Loucy (cell line): ENCODE data around the gene AGPAT3.

Source experiments
- H2AFZ ChIP-seq: fragments of 200-600 bp; sonication (generic); 2 replicates; pipeline ENCODE4 v1.6.0; 2016; ENCODE audit warnings: antibody characterized with exemption, mild to moderate bottlenecking, low read length, moderate library complexity
- H3F3A ChIP-seq: fragments of 200-600 bp; 2 replicates; pipeline ENCODE4 v1.6.0; 2016; ENCODE audit warnings: antibody characterized with exemption, low read depth, mild to moderate bottlenecking
- H3K27me3 ChIP-seq: fragments of 200-600 bp; sonication (generic); 2 replicates; pipeline ENCODE4 v1.6.1; 2014; ENCODE audit warnings: low read length, mild to moderate bottlenecking; ENCODE audit not compliant: insufficient read depth, poor library complexity, severe bottlenecking
- H3K36me3 ChIP-seq: fragments of 200-600 bp; sonication (generic); 2 replicates; pipeline ENCODE4 v1.6.1; 2016; ENCODE audit warnings: low read length; ENCODE audit not compliant: insufficient read depth
- H3K4me1 ChIP-seq: fragments of 200-600 bp; sonication (generic); 2 replicates; pipeline ENCODE4 v1.5.1; 2014; ENCODE audit warnings: low read length, mild to moderate bottlenecking; ENCODE audit not compliant: insufficient read depth, poor library complexity, severe bottlenecking
- H3K4me2 ChIP-seq: fragments of 200-600 bp; sonication (generic); 2 replicates; pipeline ENCODE4 v1.6.0; 2014; ENCODE audit warnings: antibody characterized with exemption, low read length, low read depth, mild to moderate bottlenecking; ENCODE audit not compliant: poor library complexity, severe bottlenecking
- H3K4me3 ChIP-seq: fragments of 200-600 bp; sonication (generic); 2 replicates; pipeline ENCODE4 v1.5.1; 2014; ENCODE audit warnings: low read length, mild to moderate bottlenecking, mixed read lengths; ENCODE audit not compliant: poor library complexity, severe bottlenecking
- H3K79me2 ChIP-seq: fragments of 200-600 bp; sonication (generic); 2 replicates; pipeline ENCODE4 v1.6.1; 2014; ENCODE audit warnings: low read length; ENCODE audit not compliant: insufficient read depth
- H3K9ac ChIP-seq: fragments of 200-600 bp; sonication (generic); 2 replicates; pipeline ENCODE4 v1.6.0; 2014; ENCODE audit warnings: mild to moderate bottlenecking, low read depth, low read length, moderate library complexity; ENCODE audit not compliant: poor library complexity, severe bottlenecking
- H3K9me2 ChIP-seq: fragments of 200-600 bp; sonication (generic); replicated peaks from 2 replicates; pipeline ENCODE4 v1.6.1; 2016; ENCODE audit warnings: low read depth, low read length, mixed read lengths
- H3K9me3 ChIP-seq: fragments of 200-600 bp; sonication (generic); 2 replicates; pipeline ENCODE4 v1.6.1; 2014; ENCODE audit warnings: mild to moderate bottlenecking, antibody characterized with exemption, low read length, low read depth; ENCODE audit not compliant: insufficient read depth
- H4K20me1 ChIP-seq: fragments of 200-600 bp; sonication (generic); 2 replicates; pipeline ENCODE4 v1.6.0; 2014; ENCODE audit warnings: antibody characterized with exemption, low read length, mild to moderate bottlenecking; ENCODE audit not compliant: insufficient read depth, poor library complexity, severe bottlenecking
- CTCF ChIP-seq: fragments of 200-600 bp; sonication (generic); conservative IDR thresholded peaks from 2 replicates; pipeline ENCODE4 v1.5.1; 2014; ENCODE audit warnings: mild to moderate bottlenecking, antibody characterized with exemption, low read length
- EZH2phosphoT487 ChIP-seq: fragments of 200-600 bp; IDR thresholded peaks from 2 replicates; pipeline ENCODE4 v1.6.1; 2018; ENCODE audit warnings: antibody characterized with exemption, mild to moderate bottlenecking, moderate library complexity, borderline replicate concordance

AGPAT3 gene

DNA sequence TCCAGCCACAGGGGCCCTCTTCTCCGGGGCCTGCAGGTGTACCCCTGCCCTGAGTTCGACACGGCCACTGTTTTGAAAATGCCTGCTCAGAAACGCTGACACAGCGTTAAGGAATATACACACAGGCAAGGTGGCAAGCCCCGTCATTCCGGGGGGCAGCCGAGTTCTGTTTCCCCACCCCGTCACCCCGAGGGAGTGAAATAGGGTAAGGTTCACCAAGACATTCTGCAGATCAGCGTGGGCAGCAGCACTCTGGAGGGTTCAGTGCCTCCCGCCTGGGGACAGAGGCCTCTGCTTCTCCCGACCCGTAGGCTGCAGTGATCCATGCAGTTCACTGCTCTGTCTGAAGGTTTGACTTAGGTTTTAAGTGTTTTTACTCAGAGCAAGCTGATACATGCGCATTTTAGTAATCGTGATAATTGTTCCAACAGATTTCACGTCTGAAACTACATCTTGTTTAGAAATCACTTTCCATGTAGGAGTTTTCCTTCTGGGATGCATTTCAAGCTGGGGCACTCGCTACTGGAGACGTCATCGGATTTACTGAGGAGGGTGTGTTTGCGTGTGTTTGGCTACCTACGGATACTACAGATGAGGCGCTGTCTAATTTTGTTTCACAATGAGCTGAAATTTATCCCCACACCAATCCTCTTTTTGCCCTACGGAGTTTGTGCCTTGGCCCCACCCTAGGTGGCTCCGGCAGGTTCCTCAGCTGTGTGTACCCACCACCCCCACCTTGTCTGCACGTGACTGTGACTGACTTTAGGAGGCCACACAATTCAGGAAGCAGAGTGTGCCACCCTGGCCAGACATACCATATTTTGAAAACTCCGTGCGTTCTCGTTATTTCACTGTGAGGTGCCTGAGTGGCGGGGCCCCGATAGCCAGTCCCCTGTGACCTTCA lies 63.5 kb downstream of the AGPAT3 start:
- H3K79me2 ChIP-seq = peaks cover 16% of the 10 kb centered on the region; the same call in 1 of the 2 replicates
- H3K27me3 ChIP-seq = no peaks in the 10 kb centered on the region
- no peaks in the 10 kb centered on the region for H3F3A ChIP-seq
- no peaks in the 10 kb centered on the region for H3K9me2 ChIP-seq
- no peak overlapping the region for H3K9ac ChIP-seq
- no peak overlapping the region for H2AFZ ChIP-seq
- H4K20me1 ChIP-seq = peaks cover 4% of the 10 kb centered on the region
- TF ChIP-seq CTCF (no peak), EZH2phosphoT487 (no peak)
- H3K9me3 ChIP-seq = no peaks in the 10 kb centered on the region
- H3K4me3 ChIP-seq = no peak overlapping the region
- peaks cover 16% of the 10 kb centered on the region; the same call in 1 of the 2 replicates for H3K36me3 ChIP-seq
- H3K4me1 ChIP-seq = no peaks in the 10 kb centered on the region
- no peak overlapping the region for H3K4me2 ChIP-seq

GRCh38 chr21:43929217-43929971 lies 64.4 kb downstream of the AGPAT3 start:
- H3K4me2 ChIP-seq = no peak overlapping the region
- H3K36me3 ChIP-seq = peaks cover 16% of the 10 kb centered on the region; the same call in 1 of the 2 replicates
- peaks cover 23% of the 10 kb centered on the region; the same call in 1 of the 2 replicates for H3K79me2 ChIP-seq
- H3K4me1 ChIP-seq = no peaks in the 10 kb centered on the region
- H2AFZ ChIP-seq = no peak overlapping the region
- no peaks in the 10 kb centered on the region for H3K9me3 ChIP-seq
- no peaks in the 10 kb centered on the region for H3K9me2 ChIP-seq
- H3F3A ChIP-seq = no peaks in the 10 kb centered on the region
- TF ChIP-seq CTCF = no peak
- no peak for TF ChIP-seq EZH2phosphoT487
- no peaks in the 10 kb centered on the region for H3K27me3 ChIP-seq
- peaks cover 4% of the 10 kb centered on the region for H4K20me1 ChIP-seq
- H3K4me3 ChIP-seq = no peak overlapping the region
- no peak overlapping the region for H3K9ac ChIP-seq

GRCh38 chr21:43930074-43930847 lies 65.2 kb downstream of the AGPAT3 start:
- Histone ChIP-seq H3K4me2 (no peak overlapping the region), H3K36me3 (peaks cover 20% of the 10 kb centered on the region; the same call in 1 of the 2 replicates), H3K4me1 (no peaks in the 10 kb centered on the region), H3F3A (no peaks in the 10 kb centered on the region), H4K20me1 (peaks cover 4% of the 10 kb centered on the region), H3K9me2 (no peaks in the 10 kb centered on the region), H3K9ac (no peak overlapping the region), H3K4me3 (no peak overlapping the region), H3K27me3 (no peaks in the 10 kb centered on the region), H3K79me2 (peaks cover 20% of the 10 kb centered on the region; the same call in 1 of the 2 replicates), H2AFZ (no peak overlapping the region), H3K9me3 (no peaks in the 10 kb centered on the region)
- TF ChIP-seq EZH2phosphoT487 (no peak), CTCF (no peak)
